GM12872 (cell line): ENCODE results near the gene NCEH1.

Experiments used
- CTCF ChIP-seq: IDR thresholded peaks from 3 replicates; pipeline ENCODE4 v1.5.1; 2011; ENCODE audit warnings: low read depth, mild to moderate bottlenecking, low read length, moderate library complexity; ENCODE audit not compliant: insufficient read depth

The NCEH1 gene

GRCh38 chr3:172622156-172622555 is 88.7 kb downstream of the NCEH1 start:
- no peak for TF ChIP-seq CTCF

- TF ChIP-seq CTCF: no peak
Observed at GRCh38 chr3:172617976-172618375, 92.9 kb downstream of the NCEH1 start.

- TF ChIP-seq CTCF: no peak
Observed at GRCh38 chr3:172617013-172617706, 93.7 kb downstream of the NCEH1 start.

GRCh38 chr3:172616031-172616461 is 94.8 kb downstream of the NCEH1 start:
- TF ChIP-seq CTCF: no peak

- no peak for TF ChIP-seq CTCF
Observed at GRCh38 chr3:172615296-172615695, 95.6 kb downstream of the NCEH1 start.

GRCh38 chr3:172614340-172615274 is 96.3 kb downstream of the NCEH1 start:
- TF ChIP-seq CTCF: no peak

- no peak for TF ChIP-seq CTCF
Observed at GRCh38 chr3:172613845-172614244, 97.0 kb downstream of the NCEH1 start.
